OCI-LY1 (cell line): ENCODE data around the gene USP3.

ENCODE experiments used
- H2AFZ ChIP-seq: fragments of 200-600 bp; sonication (generic), shearing (Covaris generic); 2 replicates; pipeline ENCODE4 v1.6.0; 2014; ENCODE audit warnings: antibody characterized with exemption, mild to moderate bottlenecking, low read length
- H3F3A ChIP-seq: fragments of 200-600 bp; sonication (generic), shearing (Covaris generic); 2 replicates; pipeline ENCODE4 v1.6.0; 2014; ENCODE audit warnings: mild to moderate bottlenecking, antibody characterized with exemption, low read length, moderate library complexity; ENCODE audit not compliant: insufficient read depth
- H3K27ac ChIP-seq: fragments of 200-600 bp; sonication (generic); 2 replicates; pipeline ENCODE4 v1.5.1; 2014; ENCODE audit warnings: low read length, mixed run types, mild to moderate bottlenecking, low read depth; ENCODE audit not compliant: poor library complexity, severe bottlenecking
- H3K27me3 ChIP-seq: fragments of 200-600 bp; sonication (generic); 2 replicates; pipeline ENCODE4 v1.6.0; 2014; ENCODE audit warnings: antibody characterized with exemption, mild to moderate bottlenecking, low read length, moderate library complexity; ENCODE audit not compliant: insufficient read depth
- H3K36me3 ChIP-seq: fragments of 200-600 bp; sonication (generic); 2 replicates; pipeline ENCODE4 v1.6.1; 2014; ENCODE audit warnings: mild to moderate bottlenecking, antibody characterized with exemption, low read length, moderate library complexity, mixed read lengths; ENCODE audit not compliant: insufficient read depth
- H3K4me1 ChIP-seq: fragments of 200-600 bp; sonication (generic); 2 replicates; pipeline ENCODE4 v1.5.1; 2014; ENCODE audit warnings: mild to moderate bottlenecking, low read length, moderate library complexity; ENCODE audit not compliant: insufficient read depth, severe bottlenecking
- H3K4me2 ChIP-seq: fragments of 200-600 bp; sonication (generic), shearing (Covaris generic); 2 replicates; pipeline ENCODE4 v1.6.1; 2014; ENCODE audit warnings: low read length
- H3K4me3 ChIP-seq: fragments of 200-600 bp; sonication (generic); 2 replicates; pipeline ENCODE4 v1.5.1; 2014; ENCODE audit warnings: low read length, low read depth, mild to moderate bottlenecking, mixed read lengths; ENCODE audit not compliant: poor library complexity, severe bottlenecking
- H3K79me2 ChIP-seq: fragments of 200-600 bp; shearing (Covaris generic); 2 replicates; pipeline ENCODE4 v1.6.1; 2016; ENCODE audit warnings: mixed run types, low read length, mixed read lengths; ENCODE audit not compliant: insufficient read depth
- H3K9ac ChIP-seq: fragments of 200-600 bp; sonication (generic), shearing (Covaris generic); 2 replicates; pipeline ENCODE4 v1.6.1; 2014; ENCODE audit warnings: mild to moderate bottlenecking, low read length, mixed read lengths
- H3K9me2 ChIP-seq: fragments of 200-600 bp; sonication (generic), shearing (Covaris generic); 2 replicates; pipeline ENCODE4 v1.6.1; 2014; ENCODE audit warnings: low read depth, mild to moderate bottlenecking, low read length, mixed read lengths
- H3K9me3 ChIP-seq: fragments of 200-600 bp; shearing (Covaris generic); 2 replicates; pipeline ENCODE4 v1.6.1; 2014; ENCODE audit warnings: low read length, mixed read lengths
- H4K20me1 ChIP-seq: fragments of 200-600 bp; sonication (generic), shearing (Covaris generic); 2 replicates; pipeline ENCODE4 v1.6.0; 2016; ENCODE audit warnings: mild to moderate bottlenecking, low read length; ENCODE audit not compliant: insufficient read depth
- CTCF ChIP-seq: fragments of 200-600 bp; sonication (generic), shearing (Covaris generic); IDR thresholded peaks from 2 replicates; pipeline ENCODE4 v1.5.1; 2017; ENCODE audit warnings: mild to moderate bottlenecking, antibody characterized with exemption, low read length, moderate library complexity, mixed read lengths
- EZH2 ChIP-seq: fragments of 200-600 bp; sonication (generic), shearing (Covaris generic); IDR thresholded peaks from 2 replicates; pipeline ENCODE4 v1.8.0; 2017; ENCODE audit warnings: borderline replicate concordance, mixed run types, mild to moderate bottlenecking, antibody characterized with exemption, low read length, moderate library complexity, mixed read lengths

USP3 gene

GRCh38 chr15:63623232-63623969, 119.0 kb downstream of the USP3 start:
- Histone ChIP-seq H3K4me2 (no peak overlapping the region), H3F3A (no peaks in the 10 kb centered on the region), H3K79me2 (no peaks in the 10 kb centered on the region), H3K27me3 (no peaks in the 10 kb centered on the region), H3K4me1 (no peaks in the 10 kb centered on the region), H3K36me3 (peaks cover 64% of the 10 kb centered on the region), H3K9me3 (no peaks in the 10 kb centered on the region), H2AFZ (no peak overlapping the region), H4K20me1 (no peaks in the 10 kb centered on the region), H3K9ac (no peak overlapping the region), H3K27ac (no peak overlapping the region), H3K4me3 (no peak overlapping the region), H3K9me2 (no peaks in the 10 kb centered on the region)
- TF ChIP-seq EZH2 (no peak), CTCF (no peak)

DNA sequence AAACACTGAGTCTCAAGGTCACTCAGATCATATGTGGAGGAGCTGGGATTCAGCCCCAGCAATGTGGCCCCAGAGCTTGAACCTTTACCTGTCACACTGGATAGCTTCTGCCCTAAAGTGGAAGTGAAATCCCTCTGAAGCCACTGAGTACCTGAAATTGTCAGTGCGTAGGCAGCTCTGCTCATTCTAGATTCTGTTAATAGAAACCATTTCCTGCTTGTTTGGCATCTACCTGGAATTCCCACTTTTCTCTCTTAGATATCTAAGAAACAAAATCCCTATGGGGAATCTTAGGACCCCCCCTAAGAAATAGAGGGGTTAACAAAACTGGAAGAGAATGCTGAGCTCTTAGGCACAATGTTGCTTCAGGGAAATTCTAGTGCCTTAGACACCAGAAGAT, 122.6 kb downstream of the USP3 start:
- Histone ChIP-seq H3K9me3 (no peaks in the 10 kb centered on the region), H3K27ac (no peak overlapping the region), H3K36me3 (peaks cover 91% of the 10 kb centered on the region), H4K20me1 (no peaks in the 10 kb centered on the region), H3K9ac (no peak overlapping the region), H3F3A (no peaks in the 10 kb centered on the region), H3K9me2 (no peaks in the 10 kb centered on the region), H2AFZ (no peak overlapping the region), H3K4me3 (no peak overlapping the region), H3K4me1 (no peaks in the 10 kb centered on the region), H3K4me2 (no peak overlapping the region), H3K79me2 (no peaks in the 10 kb centered on the region), H3K27me3 (no peaks in the 10 kb centered on the region)
- TF ChIP-seq EZH2 (no peak), CTCF (no peak)

GRCh38 chr15:63628123-63628822, 123.9 kb downstream of the USP3 start:
- no peak overlapping the region for H3K27ac ChIP-seq
- no peaks in the 10 kb centered on the region for H4K20me1 ChIP-seq
- H3F3A ChIP-seq = no peaks in the 10 kb centered on the region
- peaks cover 91% of the 10 kb centered on the region for H3K36me3 ChIP-seq
- no peak overlapping the region for H2AFZ ChIP-seq
- H3K27me3 ChIP-seq = no peaks in the 10 kb centered on the region
- no peak overlapping the region for H3K4me2 ChIP-seq
- no peak overlapping the region for H3K9ac ChIP-seq
- no peaks in the 10 kb centered on the region for H3K4me1 ChIP-seq
- TF ChIP-seq EZH2 = no peak
- no peak for TF ChIP-seq CTCF
- H3K9me2 ChIP-seq = no peaks in the 10 kb centered on the region
- H3K79me2 ChIP-seq = no peaks in the 10 kb centered on the region
- no peaks in the 10 kb centered on the region for H3K9me3 ChIP-seq
- no peak overlapping the region for H3K4me3 ChIP-seq
